Transverse colon (tissue), 4 donors: Measurements from ENCODE around the gene SLCO4A1. TPM values are rescaled to one million over a fixed set of nuclear protein-coding genes. Genes with fewer than 3 reads are reported as not detected.

Experiments
- DNase-seq: peaks from one replicate; pipeline ENCODE4 v3.0.0-alpha.2; 2019
- H3K27ac ChIP-seq, 4 donors: fragments of 200-600 bp; sonication (generic); 2 replicates each; pipeline ENCODE4 v1.5.1; 2016 to 2018; ENCODE audit warnings: inconsistent platforms in 4 of 4
- H3K27me3 ChIP-seq: fragments of 200-600 bp; sonication (generic); 2 replicates; pipeline ENCODE4 v1.5.1; 2017; ENCODE audit warnings: inconsistent platforms
- H3K36me3 ChIP-seq, 4 donors: fragments of 200-600 bp; sonication (generic); 2 replicates each; pipeline ENCODE4 v1.5.1; 2017 to 2019; ENCODE audit warnings: inconsistent platforms in 4 of 4
- H3K4me1 ChIP-seq, 4 donors: fragments of 200-600 bp; sonication (generic); 2 replicates each; pipeline ENCODE4 v1.5.1; 2017 to 2020; ENCODE audit warnings: inconsistent platforms in 4 of 4
- H3K4me3 ChIP-seq, 4 donors: fragments of 200-600 bp; sonication (generic); 1 replicate in 1 of 4; 2 replicates in 3 of 4; pipeline versions ENCODE4 v1.5.1 to v1.6.1; 2017 to 2019; ENCODE audit warnings: inconsistent platforms in 4 of 4
- H3K9me3 ChIP-seq, 2 donors: fragments of 200-600 bp; sonication (generic); 2 replicates each; pipeline ENCODE4 v1.5.1; 2017 to 2019; ENCODE audit warnings: inconsistent platforms in 2 of 2
- EP300 ChIP-seq: sonication (generic); formaldehyde crosslinking; IDR thresholded peaks from one replicate; pipeline ENCODE4 v1.6.1; 2017; ENCODE audit warnings: antibody characterized with exemption, low read depth
- POLR2A ChIP-seq: fragments of 450-650 bp; IDR thresholded peaks from one replicate; pipeline ENCODE4 v1.6.1; 2016; ENCODE audit warnings: antibody characterized with exemption, mild to moderate bottlenecking, moderate library complexity
- POLR2AphosphoS5 ChIP-seq, 3 donors: sonication (generic); formaldehyde crosslinking; IDR thresholded peaks; one replicate each; pipeline ENCODE4 v1.6.1; 2016; ENCODE audit warnings: antibody characterized with exemption in 3 of 3
- WGBS, 2 donors: methylation state at CpG; one replicate each; pipeline ENCODE4 v1.1.5; 2018; ENCODE audit warnings: low coverage in 1 of 2; 5-methylcytosine and 5-hydroxymethylcytosine counted together
- in situ Hi-C, 4 donors: fragments of 200-750 bp; cut with MboI; loops; one replicate each; pipeline versions ENCODE4 v1.15.0 to v1.15.1; 2017; ENCODE audit warnings: low sequenced_read_pairs in 3 of 4, low pct_ligation_motif_present in 1 of 4, low pct_unique_long_range_greater_than_20kb in 1 of 4
- intact Hi-C: fragments of 100-400 bp; cut with DNase I; formaldehyde crosslinking; loops from one replicate; pipeline ENCODE4 v1.15.1; 2023; ENCODE audit warnings: low total_unique reads
- total RNA-seq, 4 donors: library from RNA; depleted of rRNA; stranded (reverse); fragments of >200 nt; gene quantifications; one replicate each; pipeline ENCODE4 v1.1.0, GENCODE V29; 2016
- TF ChIP-seq, protein P1 (sequence below), 5 experiments: fragments of 200-600 bp in 3 of 5; fragments of 450-650 bp in 2 of 5; sonication (generic) in 3 of 5; IDR thresholded peaks; 1 replicate in 2 of 5; 2 replicates in 3 of 5; pipeline ENCODE4 v1.5.1; 2016 to 2017; ENCODE audit warnings: antibody characterized with exemption in 5 of 5, inconsistent platforms in 3 of 5, mild to moderate bottlenecking in 2 of 5, moderate library complexity in 1 of 5

Gene SLCO4A1
- total RNA-seq, 4 donors from 2014 or later: 13.7 to 375 (median 60.0) TPM

DNA sequence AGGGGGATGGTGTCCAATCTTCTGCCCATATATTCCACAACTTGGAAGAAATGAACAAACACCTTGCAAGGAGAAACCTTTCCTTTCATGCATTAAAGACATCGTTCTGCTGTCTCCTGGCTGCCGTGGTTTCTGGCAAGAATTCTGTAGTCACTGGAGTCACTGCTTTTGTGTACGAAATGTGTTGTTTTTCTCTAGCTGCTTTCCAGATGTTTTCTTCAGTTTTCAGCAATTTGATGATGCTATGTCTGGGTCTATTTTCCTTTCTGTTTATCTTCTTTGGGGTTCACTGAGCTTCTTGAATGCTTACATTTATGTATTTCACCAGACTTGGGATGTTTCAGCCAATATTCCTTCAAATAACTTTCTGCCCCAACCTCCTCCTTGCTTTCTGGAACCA is 40.6 kb upstream of the SLCO4A1 start:
- intact Hi-C loops (no loop called here), in situ Hi-C loops (no loop called here)
- TF ChIP-seq POLR2A: no peak
- no peak for TF ChIP-seq POLR2AphosphoS5 (IDR thresholded peaks at IDR 0.05)
- TF ChIP-seq EP300: no peak
- TF ChIP-seq, protein P1, sequence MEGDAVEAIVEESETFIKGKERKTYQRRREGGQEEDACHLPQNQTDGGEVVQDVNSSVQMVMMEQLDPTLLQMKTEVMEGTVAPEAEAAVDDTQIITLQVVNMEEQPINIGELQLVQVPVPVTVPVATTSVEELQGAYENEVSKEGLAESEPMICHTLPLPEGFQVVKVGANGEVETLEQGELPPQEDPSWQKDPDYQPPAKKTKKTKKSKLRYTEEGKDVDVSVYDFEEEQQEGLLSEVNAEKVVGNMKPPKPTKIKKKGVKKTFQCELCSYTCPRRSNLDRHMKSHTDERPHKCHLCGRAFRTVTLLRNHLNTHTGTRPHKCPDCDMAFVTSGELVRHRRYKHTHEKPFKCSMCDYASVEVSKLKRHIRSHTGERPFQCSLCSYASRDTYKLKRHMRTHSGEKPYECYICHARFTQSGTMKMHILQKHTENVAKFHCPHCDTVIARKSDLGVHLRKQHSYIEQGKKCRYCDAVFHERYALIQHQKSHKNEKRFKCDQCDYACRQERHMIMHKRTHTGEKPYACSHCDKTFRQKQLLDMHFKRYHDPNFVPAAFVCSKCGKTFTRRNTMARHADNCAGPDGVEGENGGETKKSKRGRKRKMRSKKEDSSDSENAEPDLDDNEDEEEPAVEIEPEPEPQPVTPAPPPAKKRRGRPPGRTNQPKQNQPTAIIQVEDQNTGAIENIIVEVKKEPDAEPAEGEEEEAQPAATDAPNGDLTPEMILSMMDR (IDR thresholded peaks at IDR 0.05): no peak
- Histone ChIP-seq H3K4me1 (peaks cover 0 to 26% (median 12%) of the 10 kb centered on the region in 4 donors), H3K4me3 (no peak overlapping the region), H3K9me3 (no peaks in the 10 kb centered on the region), H3K27ac (no peak overlapping the region), H3K36me3 (no peaks in the 10 kb centered on the region), H3K27me3 (peaks cover 56% of the 10 kb centered on the region)
- 31 to 100% methylated on average over 1 to 3 of the region's 3 CpGs for WGBS, 2 donors
- no peak for DNase-seq

DNA sequence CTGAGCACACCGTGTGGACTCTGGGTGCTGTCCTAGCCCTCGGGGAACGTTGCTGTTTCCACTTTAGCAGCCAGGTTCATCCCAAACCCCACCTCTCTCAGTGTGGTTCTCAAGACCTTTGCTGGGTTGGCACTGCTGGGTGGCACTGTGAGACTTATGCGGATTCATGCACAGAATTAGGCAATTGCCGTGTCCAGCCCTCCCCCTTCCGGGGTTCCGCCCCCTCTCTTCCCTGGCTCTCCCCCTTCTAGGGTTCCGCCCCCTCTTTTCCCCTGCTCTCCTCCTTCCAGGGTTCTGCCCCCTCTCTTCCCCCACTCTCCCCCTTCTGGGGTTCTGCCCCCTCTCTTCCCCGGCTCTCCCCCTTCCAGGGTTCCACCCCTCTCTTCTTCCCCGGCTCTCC is 39.8 kb upstream of the SLCO4A1 start:
- TF ChIP-seq, protein P1 (IDR thresholded peaks at IDR 0.05): no peak
- TF ChIP-seq POLR2AphosphoS5 (IDR thresholded peaks at IDR 0.05): no peak
- TF ChIP-seq EP300: no peak
- no peak for TF ChIP-seq POLR2A
- H3K4me3 ChIP-seq: no peak overlapping the region
- peaks cover 0 to 26% (median 12%) of the 10 kb centered on the region in 4 donors for H3K4me1 ChIP-seq
- H3K27ac ChIP-seq: peak overlapping the region in 1 of 4 donors; percentile 3
- no peaks in the 10 kb centered on the region for H3K9me3 ChIP-seq
- H3K27me3 ChIP-seq: peaks cover 48% of the 10 kb centered on the region
- DNase-seq: peak; percentile 23
- in situ Hi-C loops (no loop called here), intact Hi-C loops (no loop called here)
- 29 to 38% methylated on average over 6 to 10 of the region's 10 CpGs for WGBS, 2 donors
- H3K36me3 ChIP-seq: no peaks in the 10 kb centered on the region

DNA sequence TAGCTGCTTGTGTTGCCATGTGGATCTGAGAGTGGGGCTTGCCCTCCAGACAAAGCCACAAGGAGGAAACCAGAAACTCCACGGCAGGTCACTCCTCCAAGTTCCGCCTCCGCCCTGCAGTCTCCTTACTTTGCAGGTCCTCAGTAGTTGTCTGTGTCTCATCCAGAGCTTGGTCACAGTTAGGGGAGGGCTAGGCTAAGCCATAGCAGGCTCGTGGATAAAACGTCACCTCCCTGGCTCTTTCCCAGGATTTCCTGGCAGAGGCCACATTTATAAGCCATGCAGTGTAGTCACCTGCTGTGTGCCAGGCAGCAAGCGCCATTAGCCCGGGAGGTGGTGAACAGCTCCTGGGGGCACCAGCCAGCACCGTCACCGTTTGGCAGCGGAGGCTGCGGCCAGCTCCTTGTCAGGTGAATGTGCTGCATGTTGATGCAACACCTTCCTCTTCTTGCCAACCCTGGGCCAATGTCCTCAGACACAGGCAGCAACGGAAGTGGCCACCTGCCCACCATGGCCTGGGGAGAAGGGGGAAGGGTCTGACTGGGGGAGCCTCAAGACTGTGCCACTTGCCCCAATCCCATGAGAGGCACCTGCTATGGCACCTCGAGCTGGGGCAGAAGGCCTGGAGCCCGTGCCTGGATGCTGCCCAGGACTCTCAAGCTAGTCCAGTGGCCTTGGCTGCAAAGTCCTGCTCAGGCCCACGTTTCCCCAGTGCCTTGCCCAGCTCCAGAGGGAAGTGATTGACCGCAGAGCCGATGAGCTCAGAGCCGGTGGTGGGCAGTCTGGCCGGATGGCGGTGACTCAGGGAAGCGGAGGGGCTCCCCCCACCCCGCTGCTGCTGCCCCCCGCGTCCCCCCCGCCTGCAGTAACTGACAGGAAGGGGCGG is 39.0 kb upstream of the SLCO4A1 start:
- 26% methylated on average over 22 of the region's 26 CpGs; no CpG with 5 or more reads in 1 of the 2 donors for WGBS, 2 donors
- Histone ChIP-seq H3K27ac (peak overlapping the region; percentile 3 to 16 (median 6)), H3K9me3 (no peaks in the 10 kb centered on the region), H3K27me3 (peaks cover 48% of the 10 kb centered on the region), H3K4me1 (peaks cover 0 to 26% (median 12%) of the 10 kb centered on the region in 4 donors), H3K4me3 (no peak overlapping the region), H3K36me3 (no peaks in the 10 kb centered on the region)
- TF ChIP-seq POLR2AphosphoS5 (IDR thresholded peaks at IDR 0.05) (no peak), POLR2A (no peak), EP300 (no peak)
- TF ChIP-seq, protein P1 (IDR thresholded peaks at IDR 0.05): no peak
- in situ Hi-C loops: no loop called here
- intact Hi-C loops: no loop called here
- DNase-seq: peak; percentile 44

DNA sequence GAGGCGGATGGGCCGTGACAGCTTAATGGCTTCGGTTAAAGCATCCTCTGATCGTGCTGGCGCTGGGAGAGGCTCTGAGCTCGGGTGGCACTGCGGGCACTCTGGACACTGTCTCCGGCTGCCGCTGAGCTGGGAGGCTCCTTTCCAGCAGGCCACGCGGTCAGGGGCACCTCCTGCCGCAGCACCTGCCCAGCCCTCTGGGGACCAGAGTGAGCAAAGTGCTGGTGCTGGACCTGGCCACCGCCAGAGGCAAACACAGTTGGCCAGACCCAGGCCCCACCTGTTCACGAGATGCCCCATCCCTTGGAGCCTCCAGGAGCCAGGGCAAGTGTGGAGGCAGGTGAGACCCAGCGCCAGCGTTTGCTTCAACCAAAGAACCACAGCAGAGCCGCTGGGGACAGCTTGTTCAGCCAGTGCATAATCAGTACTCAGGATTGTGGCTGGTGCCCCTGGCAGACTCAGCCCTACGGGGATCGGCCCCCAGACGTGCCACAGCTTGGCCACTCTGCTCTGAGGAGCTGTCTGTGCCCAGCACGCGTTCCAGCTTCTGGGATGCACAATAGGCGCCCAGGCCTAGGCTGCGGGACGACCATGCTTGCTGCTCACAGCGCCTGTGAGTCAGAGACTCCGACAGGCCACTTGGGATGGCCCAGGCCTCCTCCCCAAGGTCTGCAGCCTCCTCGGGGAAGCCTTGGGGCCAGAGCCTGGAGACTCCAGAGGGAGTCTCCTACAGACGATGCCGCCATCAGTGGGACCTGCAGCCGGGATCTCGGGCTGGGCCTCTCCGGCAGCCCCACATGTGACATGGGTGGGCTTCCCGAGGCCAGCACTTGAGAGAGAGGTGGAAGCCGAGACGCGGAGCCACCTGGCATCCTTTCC is 38.2 kb upstream of the SLCO4A1 start:
- in situ Hi-C loops (no loop called here), intact Hi-C loops (no loop called here)
- Histone ChIP-seq H3K36me3 (no peaks in the 10 kb centered on the region), H3K27ac (peak overlapping the region in 1 of 4 donors; percentile 3), H3K4me1 (peaks cover 0 to 26% (median 12%) of the 10 kb centered on the region in 4 donors), H3K9me3 (no peaks in the 10 kb centered on the region), H3K4me3 (no peak overlapping the region), H3K27me3 (peaks cover 49% of the 10 kb centered on the region)
- WGBS, 2 donors: 72 to 100% methylated on average over 2 to 36 of the region's 37 CpGs
- no peak for TF ChIP-seq POLR2A
- TF ChIP-seq, protein P1 (IDR thresholded peaks at IDR 0.05): no peak
- TF ChIP-seq EP300: no peak
- DNase-seq: no peak
